A673 (cell line): ENCODE data around the gene MTERF4.

Experiments
- EZH2 ChIP-seq: fragments of 200-600 bp; sonication (generic); IDR thresholded peaks from 2 replicates; pipeline ENCODE4 v1.6.1; 2017; ENCODE audit warnings: borderline replicate concordance, low read depth, mild to moderate bottlenecking, mixed read lengths, antibody characterized with exemption, low read length; ENCODE audit not compliant: poor library complexity, severe bottlenecking
- TF ChIP-seq, protein P1 (sequence below): fragments of 300-800, 200-600 bp; sonication (generic); conservative IDR thresholded peaks from 2 replicates; pipeline ENCODE4 v1.5.1; 2017; ENCODE audit warnings: low read depth, mild to moderate bottlenecking, antibody characterized with exemption, low read length, moderate library complexity, mixed read lengths

DNA sequence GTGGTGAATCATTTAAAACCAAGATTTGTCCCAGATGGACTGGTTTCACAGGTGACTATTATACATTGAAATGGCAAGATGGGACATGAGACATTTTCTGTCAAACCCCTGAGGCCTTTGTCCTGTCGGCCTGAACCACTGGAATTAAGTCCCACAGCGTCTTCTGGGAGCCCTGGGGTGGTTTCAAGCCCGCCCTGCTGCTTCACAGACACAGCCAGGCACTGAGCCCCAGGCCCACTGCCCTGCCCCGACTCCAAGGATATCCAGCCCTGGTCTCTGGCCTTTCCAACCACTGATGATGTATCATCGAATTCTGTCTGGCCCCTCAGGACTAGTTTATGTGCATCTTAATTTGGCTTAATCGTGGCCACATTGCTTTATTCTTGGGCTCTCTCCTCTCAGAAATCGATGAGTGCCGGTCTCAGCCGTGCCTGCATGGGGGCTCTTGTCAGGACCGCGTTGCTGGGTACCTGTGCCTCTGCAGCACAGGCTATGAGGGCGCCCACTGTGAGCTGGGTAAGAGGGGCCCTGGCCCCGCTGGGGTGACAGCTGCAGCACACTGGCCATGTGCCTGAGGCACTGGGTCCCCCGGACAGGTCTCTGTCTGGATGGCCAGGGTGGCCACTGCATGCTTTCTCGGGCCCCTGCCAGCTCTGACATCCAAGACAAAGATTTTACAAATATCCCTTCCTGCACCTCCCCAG lies 39.5 kb downstream of the MTERF4 start:
- TF ChIP-seq, protein P1, sequence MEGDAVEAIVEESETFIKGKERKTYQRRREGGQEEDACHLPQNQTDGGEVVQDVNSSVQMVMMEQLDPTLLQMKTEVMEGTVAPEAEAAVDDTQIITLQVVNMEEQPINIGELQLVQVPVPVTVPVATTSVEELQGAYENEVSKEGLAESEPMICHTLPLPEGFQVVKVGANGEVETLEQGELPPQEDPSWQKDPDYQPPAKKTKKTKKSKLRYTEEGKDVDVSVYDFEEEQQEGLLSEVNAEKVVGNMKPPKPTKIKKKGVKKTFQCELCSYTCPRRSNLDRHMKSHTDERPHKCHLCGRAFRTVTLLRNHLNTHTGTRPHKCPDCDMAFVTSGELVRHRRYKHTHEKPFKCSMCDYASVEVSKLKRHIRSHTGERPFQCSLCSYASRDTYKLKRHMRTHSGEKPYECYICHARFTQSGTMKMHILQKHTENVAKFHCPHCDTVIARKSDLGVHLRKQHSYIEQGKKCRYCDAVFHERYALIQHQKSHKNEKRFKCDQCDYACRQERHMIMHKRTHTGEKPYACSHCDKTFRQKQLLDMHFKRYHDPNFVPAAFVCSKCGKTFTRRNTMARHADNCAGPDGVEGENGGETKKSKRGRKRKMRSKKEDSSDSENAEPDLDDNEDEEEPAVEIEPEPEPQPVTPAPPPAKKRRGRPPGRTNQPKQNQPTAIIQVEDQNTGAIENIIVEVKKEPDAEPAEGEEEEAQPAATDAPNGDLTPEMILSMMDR: no peak
- TF ChIP-seq EZH2: no peak
